A673 (cell line): ENCODE data around the gene TMEM109. TPM values are rescaled to one million over a fixed set of nuclear protein-coding genes. Genes with fewer than 3 reads are reported as not detected.

Source experiments
- BruUV-seq: library from RNA; stranded (reverse); fragments of 400-500 nt; replicated peaks from 2 replicates; lab custom pipeline; 2021; lab: Mats Ljungman, UMichigan
- CTCF ChIA-PET: fragments of 300-600 bp; sonication (Branson Sonifier 250); formaldehyde crosslinking; loops from one replicate; lab custom pipeline; 2022; ENCODE audit warnings: antibody characterized with exemption; lab: Charles Lee
- POLR2A ChIA-PET: fragments of 300-600 bp; sonication (Branson Sonifier 250); formaldehyde crosslinking; loops from one replicate; lab custom pipeline; 2022; ENCODE audit warnings: antibody characterized with exemption; ENCODE audit not compliant: low non-redundant PET; lab: Charles Lee
- DNase-seq: peaks from one replicate; pipeline ENCODE4 v3.0.0-alpha.2; 2015; ENCODE audit warnings: low spot score
- H3K27ac ChIP-seq: fragments of 200-600 bp; sonication (generic); 2 replicates; pipeline ENCODE4 v1.5.1; 2016; ENCODE audit warnings: mixed run types, low read depth, mild to moderate bottlenecking, mixed read lengths, antibody characterized with exemption, low read length; ENCODE audit not compliant: poor library complexity, severe bottlenecking
- H3K27me3 ChIP-seq: fragments of 200-600 bp; sonication (generic); replicated peaks from 2 replicates; pipeline ENCODE4 v1.6.1; 2017; ENCODE audit warnings: mixed run types, low read depth, mild to moderate bottlenecking, mixed read lengths, antibody characterized with exemption, low read length; ENCODE audit not compliant: insufficient read depth, poor library complexity
- H3K36me3 ChIP-seq: fragments of 200-600 bp; sonication (generic); 2 replicates; pipeline ENCODE4 v1.6.1; 2016; ENCODE audit warnings: mixed run types, mild to moderate bottlenecking, mixed read lengths, antibody characterized with exemption, low read length; ENCODE audit not compliant: insufficient read depth, poor library complexity, severe bottlenecking
- H3K4me1 ChIP-seq: fragments of 200-600 bp; sonication (generic); 2 replicates; pipeline ENCODE4 v1.6.1; 2017; ENCODE audit warnings: mixed run types, mild to moderate bottlenecking, mixed read lengths, antibody characterized with exemption, low read length; ENCODE audit not compliant: insufficient read depth, poor library complexity, severe bottlenecking
- H3K4me3 ChIP-seq: fragments of 200-600 bp; sonication (generic); 2 replicates; pipeline ENCODE4 v1.5.1; 2016; ENCODE audit warnings: low read depth, mixed run types, mild to moderate bottlenecking, mixed read lengths, low read length; ENCODE audit not compliant: poor library complexity, severe bottlenecking
- H3K9me3 ChIP-seq: fragments of 200-600 bp; sonication (generic); 2 replicates; pipeline ENCODE4 v1.6.1; 2016; ENCODE audit warnings: mixed run types, low read depth, mild to moderate bottlenecking, mixed read lengths, antibody characterized with exemption, low read length; ENCODE audit not compliant: poor library complexity, severe bottlenecking
- CTCF ChIP-seq: fragments of 300-800, 200-600 bp; sonication (generic); conservative IDR thresholded peaks from 2 replicates; pipeline ENCODE4 v1.5.1; 2017; ENCODE audit warnings: low read depth, mild to moderate bottlenecking, antibody characterized with exemption, low read length, moderate library complexity, mixed read lengths
- EZH2 ChIP-seq: fragments of 200-600 bp; sonication (generic); IDR thresholded peaks from 2 replicates; pipeline ENCODE4 v1.6.1; 2017; ENCODE audit warnings: borderline replicate concordance, low read depth, mild to moderate bottlenecking, mixed read lengths, antibody characterized with exemption, low read length; ENCODE audit not compliant: poor library complexity, severe bottlenecking
- intact Hi-C: fragments of 100-400 bp; cut with micrococcal nuclease; formaldehyde crosslinking; loops from one replicate; pipeline ENCODE4 v1.10.0; 2022; ENCODE audit not compliant: unreplicated experiment
- total RNA-seq: library from RNA; stranded (reverse); gene quantifications from 2 replicates; pipeline ENCODE4 v1.2.3, GENCODE V29; 2021

TMEM109 gene
- total RNA-seq, 1 experiment from 2014 or later = 169 TPM

DNA sequence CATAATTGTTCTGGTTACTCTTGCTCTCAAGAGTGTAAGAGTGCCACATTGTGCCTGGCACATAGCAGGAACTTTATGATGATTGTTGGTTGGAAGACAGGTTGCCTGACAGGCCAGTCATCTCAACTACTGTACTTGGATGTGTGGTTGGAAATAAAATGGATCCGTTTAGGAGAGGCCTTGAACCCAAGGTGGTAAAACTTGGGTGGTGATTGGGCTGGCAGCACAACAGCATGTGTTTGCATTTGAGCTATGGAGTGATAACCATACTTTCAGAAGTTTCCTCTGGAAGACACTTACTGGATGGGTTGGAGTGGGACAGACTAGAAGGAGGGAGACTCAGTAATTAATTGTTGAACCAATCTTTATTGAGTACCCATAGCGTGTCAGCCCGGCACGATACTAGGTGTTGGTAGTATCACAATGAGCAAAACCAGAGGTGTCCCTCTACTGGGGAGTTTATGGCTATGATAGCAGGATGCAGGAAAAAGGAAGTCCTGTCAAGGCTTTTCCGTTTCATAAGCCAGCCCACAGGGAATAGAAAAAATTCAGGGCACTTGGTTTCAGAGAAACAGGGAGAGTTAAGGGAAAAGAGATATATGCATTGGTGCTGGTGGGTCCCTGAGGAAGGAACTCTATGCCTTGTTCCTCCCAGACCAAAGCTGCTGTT lies 3.1 kb upstream of the TMEM109 start:
- no peak overlapping the region for H3K4me3 ChIP-seq
- peaks cover 22% of the 10 kb centered on the region for H3K4me1 ChIP-seq
- no peaks in the 10 kb centered on the region for H3K9me3 ChIP-seq
- ChIA-PET POLR2A (no interaction called here), CTCF (no interaction called here)
- TF ChIP-seq EZH2 = no peak
- no peak for TF ChIP-seq CTCF
- H3K27me3 ChIP-seq = no peaks in the 10 kb centered on the region
- DNase-seq = peak; percentile 39
- intact Hi-C loops = loop anchor here (10.0 kb wide), 1 partner anchor 1346 kb away; no protein-coding TSS in a partner anchor
- H3K36me3 ChIP-seq = no peaks in the 10 kb centered on the region
- H3K27ac ChIP-seq = no peak overlapping the region
- no TSS peak for BruUV-seq

DNA sequence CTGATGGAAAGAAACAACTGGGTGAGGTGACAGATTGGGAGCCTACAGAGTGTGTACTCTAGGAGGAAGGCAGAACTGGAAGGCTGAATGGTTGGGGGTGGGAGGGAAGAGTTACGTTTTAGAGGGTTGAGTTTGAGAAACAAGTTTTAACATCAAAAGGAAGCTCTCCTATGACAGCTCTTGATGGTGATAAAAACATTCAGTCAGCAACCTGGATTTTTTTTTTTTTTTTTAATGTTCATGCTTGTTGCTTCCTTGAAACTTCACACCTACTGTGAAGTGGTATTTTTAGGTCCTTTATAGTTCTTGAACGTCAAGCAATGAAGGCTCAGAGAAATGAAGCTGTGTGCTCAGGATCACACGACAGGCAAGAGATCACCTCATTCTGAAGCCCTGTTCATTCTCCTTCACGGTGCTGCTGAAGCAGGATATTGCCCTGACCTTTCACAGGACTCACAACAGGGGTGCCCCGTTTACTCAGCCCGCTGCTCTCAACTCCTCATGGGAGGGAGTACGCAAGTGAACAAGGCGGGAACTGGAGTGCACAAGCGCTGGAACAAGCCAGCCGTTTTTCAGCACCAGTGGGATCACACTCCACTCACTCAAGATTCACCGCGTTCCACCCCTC lies 1.6 kb upstream of the TMEM109 start:
- BruUV-seq = no TSS peak
- Histone ChIP-seq H3K4me1 (peaks cover 18% of the 10 kb centered on the region), H3K27me3 (no peaks in the 10 kb centered on the region), H3K4me3 (no peak overlapping the region), H3K27ac (no peak overlapping the region), H3K9me3 (no peaks in the 10 kb centered on the region), H3K36me3 (no peaks in the 10 kb centered on the region)
- intact Hi-C loops = loop anchor here (10.0 kb wide), 1 partner anchor 1348 kb away; no protein-coding TSS in a partner anchor
- ChIA-PET CTCF (interaction anchor here (1.5 kb wide), 1 partner anchor 13 kb away, joined by 3 read pairs; no protein-coding TSS in a partner anchor), POLR2A (interaction anchor here (0.6 kb wide), 1 partner anchor 513 kb away, joined by 4 read pairs; no protein-coding TSS in a partner anchor)
- no peak for DNase-seq
- TF ChIP-seq EZH2 (no peak), CTCF (no peak)

- intact Hi-C loops = loop anchor here (10.0 kb wide), 1 partner anchor 1348 kb away; no protein-coding TSS in a partner anchor
- Histone ChIP-seq H3K4me3 (peak overlapping the region; percentile 62), H3K4me1 (peaks cover 18% of the 10 kb centered on the region), H3K9me3 (no peaks in the 10 kb centered on the region), H3K27ac (peak overlapping the region; percentile 89), H3K36me3 (no peaks in the 10 kb centered on the region), H3K27me3 (no peaks in the 10 kb centered on the region)
- no TSS peak for BruUV-seq
- POLR2A ChIA-PET = interaction anchor here (0.6 kb wide), 1 partner anchor 270 kb away, joined by 3 read pairs; no protein-coding TSS in a partner anchor
- DNase-seq = no peak
- TF ChIP-seq CTCF (no peak), EZH2 (no peak)
- CTCF ChIA-PET = interaction anchor here (1.5 kb wide), 1 partner anchor 13 kb away, joined by 3 read pairs; no protein-coding TSS in a partner anchor
These were observed 968 bp upstream of the TMEM109 start for GRCh38 chr11:60912851-60913528.
